ENCODE measurements around the gene SLFN11.
"Not testable (repeated sequence)": the region's sequence is repeated elsewhere in the genome, so short reads cannot be mapped to it uniquely, and the experiment has no call there.

Gene SLFN11

GRCh38 chr17:35359398-35359797, 14.0 kb downstream of the SLFN11 start:
- DNase-seq, result no peak

GRCh38 chr17:35352284-35352683, 21.1 kb downstream of the SLFN11 start:
- no peak for DNase-seq

GRCh38 chr17:35350493-35350892, 22.9 kb downstream of the SLFN11 start:
- DNase-seq, result no peak

- DNase-seq, result peak; percentile 54
Measured at GRCh38 chr17:35345926-35346771, 27.3 kb downstream of the SLFN11 start.

- no peak for DNase-seq
Measured at GRCh38 chr17:35345445-35345925, 27.9 kb downstream of the SLFN11 start.

- no peak for DNase-seq
Measured at GRCh38 chr17:35344262-35344661, 29.2 kb downstream of the SLFN11 start.

- no peak for DNase-seq
Measured at GRCh38 chr17:35342276-35342675, 31.1 kb downstream of the SLFN11 start.

- DNase-seq, result peak; percentile 66
Measured at GRCh38 chr17:35341411-35341992, 31.9 kb downstream of the SLFN11 start.

GRCh38 chr17:35338230-35338629, 35.2 kb downstream of the SLFN11 start:
- no peak for DNase-seq

GRCh38 chr17:35337364-35337763, 36.1 kb downstream of the SLFN11 start:
- no peak for DNase-seq

GRCh38 chr17:35333578-35333977, 39.8 kb downstream of the SLFN11 start:
- not testable (repeated sequence) for DNase-seq

- DNase-seq, result no peak
Measured at GRCh38 chr17:35322749-35323148, 50.7 kb downstream of the SLFN11 start.

GRCh38 chr17:35315971-35316370, 57.5 kb downstream of the SLFN11 start:
- no peak for DNase-seq

- DNase-seq, result no peak
Measured at GRCh38 chr17:35315283-35315682, 58.1 kb downstream of the SLFN11 start.

GRCh38 chr17:35314415-35315216, 58.8 kb downstream of the SLFN11 start:
- DNase-seq, result no peak

GRCh38 chr17:35313875-35314409, 59.5 kb downstream of the SLFN11 start:
- DNase-seq, result peak; percentile 19

GRCh38 chr17:35312790-35313711, 60.4 kb downstream of the SLFN11 start:
- peak; percentile 96 for DNase-seq

- no peak for DNase-seq
Measured at GRCh38 chr17:35312346-35312745, 61.1 kb downstream of the SLFN11 start.

- DNase-seq, result not testable (repeated sequence)
Measured at GRCh38 chr17:35309345-35309744, 64.1 kb downstream of the SLFN11 start.

All from CD4-positive, alpha-beta T cell treated with Interleukin-17A for 1 hour (primary cell).